H1 (cell line): ENCODE results near the gene LCN12. TPM values are rescaled to one million over a fixed set of nuclear protein-coding genes. Genes with fewer than 3 reads are reported as not detected.
"Not testable (repeated sequence)": the region's sequence is repeated elsewhere in the genome, so short reads cannot be mapped to it uniquely, and the experiment has no call there.

Source experiments
- CTCF ChIA-PET: fragments of 300-600 bp; sonication (Branson Sonifier 250); formaldehyde crosslinking; loops from one replicate; lab custom pipeline; 2021; ENCODE audit not compliant: partially characterized antibody; lab: Charles Lee
- POLR2A ChIA-PET: fragments of 300-600 bp; sonication (Branson Sonifier 250); formaldehyde crosslinking; loops from one replicate; lab custom pipeline; 2021; ENCODE audit warnings: inconsistent platforms; ENCODE audit not compliant: partially characterized antibody; lab: Charles Lee
- DNase-seq, 2 experiments: peaks; one replicate each; pipeline versions ENCODE4 v3.0.0 to v3.0.0-alpha.2; 2010 to 2022; ENCODE audit warnings: low spot score in 2 of 2, low read depth in 1 of 2, mixed read lengths in 1 of 2
- FAIRE-seq: peaks from 2 replicates; lab custom pipeline; 2011; peaks lifted over from hg19 to GRCh38; lab: Jason Lieb, UNC
- H2AFZ ChIP-seq: 2 replicates; pipeline ENCODE4 v1.8.1; 2012; ENCODE audit warnings: low read length, inconsistent platforms
- H2AK5ac ChIP-seq: 2 replicates; pipeline ENCODE4 v1.6.1; 2013; ENCODE audit warnings: low read depth, low read length
- H2BK120ac ChIP-seq: replicated peaks from 2 replicates; pipeline ENCODE3; 2013; ENCODE audit warnings: low read depth, low read length, inconsistent platforms
- H2BK12ac ChIP-seq: 2 replicates; pipeline ENCODE4 v1.6.1; 2013; ENCODE audit warnings: low read depth, low read length
- H2BK15ac ChIP-seq: 2 replicates; pipeline ENCODE4 v1.6.1; 2013; ENCODE audit warnings: low read length
- H2BK20ac ChIP-seq: 2 replicates; pipeline ENCODE4 v1.6.1; 2013; ENCODE audit warnings: low read length
- H2BK5ac ChIP-seq: 2 replicates; pipeline ENCODE4 v1.6.1; 2013; ENCODE audit warnings: low read depth, low read length
- H3K14ac ChIP-seq: 2 replicates; pipeline ENCODE4 v1.6.1; 2013; ENCODE audit warnings: inconsistent platforms; ENCODE audit not compliant: insufficient read length
- H3K18ac ChIP-seq: 2 replicates; pipeline ENCODE4 v1.6.1; 2013; ENCODE audit warnings: low read length; ENCODE audit errors: extremely low read depth
- H3K23ac ChIP-seq: 2 replicates; pipeline ENCODE4 v1.6.1; 2013; ENCODE audit warnings: inconsistent platforms; ENCODE audit not compliant: insufficient read length
- H3K23me2 ChIP-seq: 2 replicates; pipeline ENCODE4 v1.6.1; 2013; ENCODE audit warnings: low read depth, low read length
- H3K27ac ChIP-seq: 2 replicates; pipeline ENCODE4 v1.6.1; 2011; ENCODE audit warnings: low read depth, low read length, inconsistent platforms
- H3K27me3 ChIP-seq, 4 experiments: replicated peaks in 1 of 4; 1 replicate in 1 of 4; 2 replicates in 3 of 4; pipeline versions ENCODE4 v1.6.1 to v1.8.1; 2011 to 2013; ENCODE audit warnings: low read length in 3 of 4, mild to moderate bottlenecking in 3 of 4, inconsistent platforms in 2 of 4, mixed read lengths in 2 of 4, moderate library complexity in 1 of 4; ENCODE audit not compliant: control insufficient read depth in 3 of 4, insufficient read depth in 3 of 4; ENCODE audit errors: extremely low read depth in 1 of 4
- H3K36me3 ChIP-seq, 4 experiments: 2 replicates each; pipeline versions ENCODE4 v1.6.1 to v1.8.1; 2011 to 2013; ENCODE audit warnings: mild to moderate bottlenecking in 4 of 4, low read length in 3 of 4, moderate library complexity in 2 of 4, control low read depth in 1 of 4, inconsistent platforms in 1 of 4; ENCODE audit not compliant: insufficient read depth in 4 of 4, control insufficient read depth in 2 of 4
- H3K4ac ChIP-seq: replicated peaks from 2 replicates; pipeline ENCODE3; 2013; ENCODE audit warnings: low read length, low read depth, mixed read lengths, inconsistent platforms; ENCODE audit not compliant: insufficient read length
- H3K4me1 ChIP-seq, 4 experiments: replicated peaks in 1 of 4; 1 replicate in 1 of 4; 2 replicates in 3 of 4; pipeline versions ENCODE4 v1.6.1 to v1.8.1; 2011 to 2013; ENCODE audit warnings: low read length in 3 of 4, inconsistent platforms in 2 of 4, mixed read lengths in 1 of 4; ENCODE audit not compliant: insufficient read depth in 4 of 4, control insufficient read depth in 3 of 4
- H3K4me2 ChIP-seq, 2 experiments: 2 replicates each; pipeline versions ENCODE4 v1.6.1 to v1.8.1; 2011 to 2013; ENCODE audit warnings: low read depth in 2 of 2, low read length in 2 of 2, control low read depth in 1 of 2, inconsistent platforms in 1 of 2, mild to moderate bottlenecking in 1 of 2; ENCODE audit not compliant: insufficient read depth in 1 of 2
- H3K4me3 ChIP-seq, 4 experiments: fragments of 200-600, 300-600 bp in 1 of 4; sonication (generic), shearing (Covaris generic), sonication (Bioruptor Twin) in 1 of 4; 2 replicates each; pipeline versions ENCODE4 v1.5.1 to v1.8.1; 2011 to 2016; ENCODE audit warnings: low read length in 4 of 4, low read depth in 3 of 4, control low read depth in 2 of 4, inconsistent platforms in 2 of 4, mild to moderate bottlenecking in 2 of 4, mixed read lengths in 1 of 4, moderate library complexity in 1 of 4; ENCODE audit not compliant: insufficient read depth in 2 of 4; ENCODE audit errors: extremely low read depth in 1 of 4
- H3K56ac ChIP-seq: replicated peaks from 2 replicates; pipeline ENCODE3; 2013; ENCODE audit warnings: low read depth, mild to moderate bottlenecking, mixed read lengths, low read length, inconsistent platforms; ENCODE audit not compliant: insufficient read length
- H3K79me1 ChIP-seq: 2 replicates; pipeline ENCODE4 v1.6.1; 2013; ENCODE audit warnings: low read depth, low read length, control low read depth
- H3K79me2 ChIP-seq, 2 experiments: 2 replicates each; pipeline versions ENCODE4 v1.6.1 to v1.8.1; 2012 to 2013; ENCODE audit warnings: low read length in 2 of 2, mild to moderate bottlenecking in 2 of 2, inconsistent platforms in 1 of 2; ENCODE audit not compliant: insufficient read depth in 2 of 2, control insufficient read depth in 1 of 2
- H3K9ac ChIP-seq, 4 experiments: replicated peaks in 1 of 4; 1 replicate in 1 of 4; 2 replicates in 3 of 4; pipeline versions ENCODE4 v1.6.1 to v1.8.1; 2011 to 2013; ENCODE audit warnings: low read depth in 3 of 4, low read length in 3 of 4, control low read depth in 2 of 4, mild to moderate bottlenecking in 2 of 4, moderate library complexity in 2 of 4, inconsistent platforms in 1 of 4; ENCODE audit errors: extremely low read depth in 1 of 4
- H3K9me3 ChIP-seq, 2 experiments: 2 replicates each; pipeline versions ENCODE4 v1.6.1 to v1.8.1; 2012 to 2013; ENCODE audit warnings: mild to moderate bottlenecking in 2 of 2, moderate library complexity in 2 of 2, control low read depth in 1 of 2, inconsistent platforms in 1 of 2, low read depth in 1 of 2, low read length in 1 of 2, mixed read lengths in 1 of 2; ENCODE audit not compliant: insufficient read depth in 2 of 2
- H4K20me1 ChIP-seq, 2 experiments: replicated peaks in 1 of 2; 2 replicates each; pipeline versions ENCODE3 to v1.8.1; 2011 to 2013; ENCODE audit warnings: inconsistent platforms in 2 of 2, low read length in 2 of 2, mild to moderate bottlenecking in 1 of 2; ENCODE audit not compliant: insufficient read depth in 2 of 2, control insufficient read depth in 1 of 2
- H4K5ac ChIP-seq: 2 replicates; pipeline ENCODE4 v1.6.1; 2013; ENCODE audit warnings: low read length, low read depth, mixed read lengths, inconsistent platforms; ENCODE audit not compliant: insufficient read length
- H4K8ac ChIP-seq: 2 replicates; pipeline ENCODE4 v1.8.0; 2013; ENCODE audit warnings: mild to moderate bottlenecking, moderate library complexity, low read length, inconsistent platforms; ENCODE audit not compliant: insufficient read depth; ENCODE audit errors: extremely low read depth
- H4K91ac ChIP-seq: replicated peaks from 2 replicates; pipeline ENCODE3; 2013; ENCODE audit warnings: low read length, mixed read lengths, inconsistent platforms; ENCODE audit not compliant: insufficient read length
- CTCF ChIP-seq, 3 experiments: IDR thresholded peaks; 1 replicate in 2 of 3; 2 replicates in 1 of 3; pipeline versions ENCODE4 v1.5.1 to v1.6.1; 2011; ENCODE audit warnings: low read length in 3 of 3, mild to moderate bottlenecking in 3 of 3, inconsistent platforms in 2 of 3, low read depth in 1 of 3, moderate library complexity in 1 of 3; ENCODE audit not compliant: insufficient read depth in 1 of 3; ENCODE audit errors: control extremely low read depth in 1 of 3
- RAD21 ChIP-seq, 2 experiments: IDR thresholded peaks in 1 of 2; conservative IDR thresholded peaks in 1 of 2; 2 replicates each; pipeline ENCODE4 v1.6.1; 2011; ENCODE audit warnings: low read depth in 2 of 2, low read length in 2 of 2, improper control_type of control experiment in 1 of 2, inconsistent platforms in 1 of 2, mild to moderate bottlenecking in 1 of 2, moderate library complexity in 1 of 2
- WGBS, 2 experiments: shearing (Covaris generic) in 1 of 2; methylation state at CpG; one replicate each; pipeline versions ENCODE4 v1.1.6 to v1.1.7; 2013 to 2015; ENCODE audit warnings: low lambda C conversion rate in 2 of 2, mixed read lengths in 2 of 2, inconsistent platforms in 1 of 2, low coverage in 1 of 2, missing lambda C conversion rate in 1 of 2; ENCODE audit not compliant: insufficient replicate concordance in 2 of 2, insufficient coverage in 1 of 2, insufficient read length in 1 of 2; ENCODE audit errors: extremely low coverage in 1 of 2, missing lambda C conversion rate in 1 of 2; 5-methylcytosine and 5-hydroxymethylcytosine counted together
- polyA plus RNA-seq, 7 experiments: library from polyadenylated mRNA; depleted of rRNA in 3 of 7; stranded (reverse) in 5 of 7; unstranded in 2 of 7; fragments of >200 nt in 5 of 7; fragments of 200-250 nt in 2 of 7; gene quantifications; 1 replicate in 5 of 7; 2 replicates in 1 of 7; 4 replicates in 1 of 7; pipeline versions ENCODE4 v1.2.1 to v1.2.3, GENCODE V29; 2011 to 2013; ENCODE audit warnings: missing spikeins in 2 of 7, mixed read lengths in 2 of 7
- total RNA-seq: library from RNA; stranded (reverse); fragmentation: NEBNext Ultra II Directional; extraction: Animal tissue kit (Norgen Biotek cat#: 25700); gene quantifications from 2 replicates; pipeline ENCODE4 v1.2.1, GENCODE V29; 2021

LCN12 gene
- total and polyA plus RNA-seq, 2 of the 8 experiments (the other 6 are each of a cell fraction or from before 2014, with no cell fraction given), result 1.1 to 1.7 TPM

- H3K27me3 ChIP-seq, H4K8ac ChIP-seq, H2BK12ac ChIP-seq, H3K14ac ChIP-seq, H3K36me3 ChIP-seq, POLR2A ChIA-PET, H3K4me3 ChIP-seq, H2BK5ac ChIP-seq, H3K4ac ChIP-seq, H2BK120ac ChIP-seq, H4K5ac ChIP-seq, H3K9ac ChIP-seq, H4K20me1 ChIP-seq, H3K23me2 ChIP-seq, H3K27ac ChIP-seq, FAIRE-seq, H4K91ac ChIP-seq: not testable (repeated sequence)
- 53% methylated on average over 17 of the region's 17 CpGs; no CpG with 5 or more reads in 1 of the 2 experiments for WGBS, 2 experiments
- TF ChIP-seq RAD21 (IDR thresholded peaks at IDR 0.05 in 1 of 2, conservative IDR thresholded peaks at IDR 0.05 in 1 of 2; ENCODE audit: low read depth in 2 of 2, low read length in 2 of 2), result peak; percentile 24 to 26; a peak in 2 of 4 replicates
- peak in 2 of 3 experiments; percentile 26 to 30; a peak in 2 of 4 replicates for TF ChIP-seq CTCF (IDR thresholded peaks at IDR 0.05; ENCODE audit: control extremely low read depth in 1 of 3, insufficient read depth in 1 of 3, low read depth in 1 of 3, low read length in 3 of 3)
- TF ChIP-seq, all 59 proteins: peak for 2; not testable (repeated sequence) for 57
- H3K79me1 ChIP-seq, H2BK15ac ChIP-seq, H3K79me2 ChIP-seq, H3K4me2 ChIP-seq, H3K23ac ChIP-seq, H2AFZ ChIP-seq, H3K4me1 ChIP-seq, H3K56ac ChIP-seq, H2BK20ac ChIP-seq, H2AK5ac ChIP-seq, H3K18ac ChIP-seq: not testable (repeated sequence)
- peaks cover 0 to 10% of the 10 kb centered on the region in 2 experiments; a peak in 1 of 4 replicates for H3K9me3 ChIP-seq
- CTCF ChIA-PET, result interaction anchor here (0.7 to 3.5 kb wide), 12 partner anchors 11 to 200 kb away, joined by 3 to 19 read pairs (median 4); no protein-coding TSS in a partner anchor
- DNase-seq, result peak in 1 of 2 experiments; percentile 75
These were observed 52.2 kb downstream of the LCN12 start for GRCh38 chr9:137004285-137004684.
